ENCODE measurements around the gene RAB33B. TPM values are rescaled to one million over a fixed set of nuclear protein-coding genes. Genes with fewer than 3 reads are reported as not detected.

RAB33B gene
- total and polyA plus RNA-seq, 9 of the 15 experiments (the other 6 are each of a cell fraction or from before 2014, with no cell fraction given), result 1.7 to 3.7 (median 3.0) TPM

GRCh38 chr4:139416073-139416673 lies 37.7 kb upstream of the RAB33B start (continued):
- TF ChIP-seq, protein P1, sequence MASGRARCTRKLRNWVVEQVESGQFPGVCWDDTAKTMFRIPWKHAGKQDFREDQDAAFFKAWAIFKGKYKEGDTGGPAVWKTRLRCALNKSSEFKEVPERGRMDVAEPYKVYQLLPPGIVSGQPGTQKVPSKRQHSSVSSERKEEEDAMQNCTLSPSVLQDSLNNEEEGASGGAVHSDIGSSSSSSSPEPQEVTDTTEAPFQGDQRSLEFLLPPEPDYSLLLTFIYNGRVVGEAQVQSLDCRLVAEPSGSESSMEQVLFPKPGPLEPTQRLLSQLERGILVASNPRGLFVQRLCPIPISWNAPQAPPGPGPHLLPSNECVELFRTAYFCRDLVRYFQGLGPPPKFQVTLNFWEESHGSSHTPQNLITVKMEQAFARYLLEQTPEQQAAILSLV (tag; IDR thresholded peaks at IDR 0.05), result no peak
- TF ChIP-seq STAT5B (CRISPR knock-in tag; IDR thresholded peaks at IDR 0.05), result no peak

DNA sequence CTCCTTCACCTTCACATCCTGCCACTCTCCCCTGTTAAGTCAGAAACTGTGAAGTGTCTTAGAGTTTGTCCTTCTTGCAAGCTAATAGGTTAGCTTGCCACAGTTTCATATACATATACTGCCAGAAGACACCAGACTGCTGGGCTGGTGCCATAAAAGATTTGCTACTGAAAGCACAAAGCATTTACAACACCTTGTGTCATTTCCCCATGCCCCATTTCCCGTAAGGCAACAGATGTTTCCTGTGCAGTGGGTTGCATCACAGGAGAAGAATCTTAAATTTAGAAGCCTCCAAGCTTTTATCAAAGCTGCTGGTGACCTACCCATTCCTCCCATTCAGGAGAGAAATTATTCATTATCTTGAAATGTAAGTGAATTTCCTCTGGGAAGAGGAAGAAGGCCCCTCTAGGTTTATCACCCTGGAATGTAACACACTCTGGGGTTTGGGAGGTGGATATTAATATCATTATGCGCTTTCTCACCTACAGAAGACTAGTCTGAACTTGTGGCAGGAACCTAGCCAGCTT lies 34.5 kb upstream of the RAB33B start:
- TF ChIP-seq HMGXB4 (CRISPR knock-in tag; IDR thresholded peaks at IDR 0.05), result no peak
- TF ChIP-seq GTF2A2 (tag; IDR thresholded peaks at IDR 0.05), result no peak
- TF ChIP-seq ZNF639 (CRISPR knock-in tag; conservative IDR thresholded peaks at IDR 0.05 in 1 of 2, IDR thresholded peaks at IDR 0.05 in 1 of 2), result no peak
- no peak for TF ChIP-seq YY1 (IDR thresholded peaks at IDR 0.05; ENCODE audit: borderline replicate concordance in 1 of 3, control insufficient read depth in 1 of 3, extremely low read depth in 1 of 3, insufficient read depth in 3 of 3, insufficient read length in 1 of 3, insufficient replicate concordance in 2 of 3, low read depth in 1 of 3, low read length in 2 of 3)
- no peak for TF ChIP-seq KDM2B (CRISPR knock-in tag; IDR thresholded peaks at IDR 0.05)
- no peak for TF ChIP-seq ZNF3 (CRISPR knock-in tag; IDR thresholded peaks at IDR 0.05)
- TF ChIP-seq TEAD1 (CRISPR knock-in tag; IDR thresholded peaks at IDR 0.05), result no peak
- TF ChIP-seq ZNF311 (CRISPR knock-in tag; IDR thresholded peaks at IDR 0.05), result no peak
- no peak for TF ChIP-seq ZSCAN29 (IDR thresholded peaks at IDR 0.05)
- TF ChIP-seq, protein P2, sequence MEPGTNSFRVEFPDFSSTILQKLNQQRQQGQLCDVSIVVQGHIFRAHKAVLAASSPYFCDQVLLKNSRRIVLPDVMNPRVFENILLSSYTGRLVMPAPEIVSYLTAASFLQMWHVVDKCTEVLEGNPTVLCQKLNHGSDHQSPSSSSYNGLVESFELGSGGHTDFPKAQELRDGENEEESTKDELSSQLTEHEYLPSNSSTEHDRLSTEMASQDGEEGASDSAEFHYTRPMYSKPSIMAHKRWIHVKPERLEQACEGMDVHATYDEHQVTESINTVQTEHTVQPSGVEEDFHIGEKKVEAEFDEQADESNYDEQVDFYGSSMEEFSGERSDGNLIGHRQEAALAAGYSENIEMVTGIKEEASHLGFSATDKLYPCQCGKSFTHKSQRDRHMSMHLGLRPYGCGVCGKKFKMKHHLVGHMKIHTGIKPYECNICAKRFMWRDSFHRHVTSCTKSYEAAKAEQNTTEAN (CRISPR knock-in tag; IDR thresholded peaks at IDR 0.05), result no peak
- in situ Hi-C loops (cut with MboI) (no loop called here), intact Hi-C loops (cut with micrococcal nuclease) (no loop called here)
- no peak for ATAC-seq
- no peak for FAIRE-seq
- no TSS peak for BruUV-seq (replicated peaks)
- Histone ChIP-seq H4K20me1 (replicated peaks; ENCODE audit: control insufficient read depth, insufficient read depth, low read length) (no peaks in the 10 kb centered on the region), H3K9me1 (ENCODE audit: control insufficient read depth, insufficient read depth, low read length) (no peaks in the 10 kb centered on the region), H3K4me3 (no peak overlapping the region), H3K79me2 (ENCODE audit: control insufficient read depth, insufficient read depth, low read length) (no peaks in the 10 kb centered on the region), H3K27ac (ENCODE audit: extremely low read depth, low read depth, low read length) (no peak overlapping the region), H3K4me2 (ENCODE audit: insufficient read depth, low read length) (no peak overlapping the region), H3K4me1 (replicated peaks in 1 of 2; ENCODE audit: control insufficient read depth in 2 of 2, insufficient read depth in 2 of 2, low read length in 2 of 2) (no peaks in the 10 kb centered on the region), H3K36me3 (ENCODE audit: control insufficient read depth, insufficient read depth, low read length) (0 out of 3 replicates have a peak, but pooled peaks cover 2% of the 10 kb centered on the region), H2AFZ (ENCODE audit: low read depth, low read length) (no peak overlapping the region), H3K27me3 (ENCODE audit: control insufficient read depth in 2 of 2, insufficient read depth in 2 of 2, low read length in 2 of 2) (no peaks in the 10 kb centered on the region), H3K9me3 (replicated peaks; ENCODE audit: control insufficient read depth, insufficient read depth, low read depth, low read length) (no peaks in the 10 kb centered on the region), H3K9ac (ENCODE audit: insufficient read depth in 1 of 2, low read depth in 2 of 2, low read length in 2 of 2) (no peak overlapping the region)
- WGBS (ENCODE audit: insufficient coverage, low coverage, missing lambda C conversion rate), result 71% methylated on average over 2 of the region's 2 CpGs
- POLR2A ChIA-PET, result interaction anchor here (0.7 kb wide), 1 partner anchor 481 kb away, joined by 3 read pairs; no protein-coding TSS in a partner anchor
- DNase-seq (ENCODE audit: extremely low read depth in 1 of 4, low spot score in 3 of 4), result no peak
- CTCF ChIA-PET (ENCODE audit: low intra/inter-chr PET ratio), result no interaction called here

Measured in K562 (cell line).